GM21786 (cell line): Measurements from ENCODE around the gene SLCO4A1.
"Not testable (repeated sequence)": the region's sequence is repeated elsewhere in the genome, so short reads cannot be mapped to it uniquely, and the experiment has no call there.

Source experiments
- ATAC-seq: cut with Tn5 transposase; IDR thresholded peaks from one replicate; pipeline ENCODE4 v1.9.1; 2021; ENCODE audit not compliant: unreplicated experiment

SLCO4A1 gene

GRCh38 chr20:62622178-62622876, 20.0 kb upstream of the SLCO4A1 start:
- no peak for ATAC-seq

GRCh38 chr20:62622877-62623487, 19.3 kb upstream of the SLCO4A1 start:
- no peak for ATAC-seq

GRCh38 chr20:62623488-62624324, 18.6 kb upstream of the SLCO4A1 start:
- ATAC-seq = peak; percentile 68

DNA sequence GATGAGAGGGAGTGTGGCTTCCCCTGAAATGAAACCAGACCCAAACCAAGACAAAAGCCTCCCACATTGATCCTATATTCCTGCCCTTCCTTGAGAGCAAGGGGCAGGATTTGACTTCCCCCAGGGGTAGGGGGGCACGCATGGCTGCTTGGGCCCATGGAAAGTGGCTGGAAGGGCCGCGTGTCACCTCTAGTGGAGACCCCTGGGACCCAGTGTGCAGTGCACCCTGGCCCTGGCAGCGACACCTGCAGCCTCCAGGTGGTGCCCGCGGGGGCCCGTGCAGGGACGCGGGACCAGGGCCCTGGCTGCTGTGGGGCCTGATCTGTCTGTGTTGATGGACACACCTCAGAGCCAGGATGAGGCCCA, 18.0 kb upstream of the SLCO4A1 start:
- peak; percentile 31 for ATAC-seq

DNA sequence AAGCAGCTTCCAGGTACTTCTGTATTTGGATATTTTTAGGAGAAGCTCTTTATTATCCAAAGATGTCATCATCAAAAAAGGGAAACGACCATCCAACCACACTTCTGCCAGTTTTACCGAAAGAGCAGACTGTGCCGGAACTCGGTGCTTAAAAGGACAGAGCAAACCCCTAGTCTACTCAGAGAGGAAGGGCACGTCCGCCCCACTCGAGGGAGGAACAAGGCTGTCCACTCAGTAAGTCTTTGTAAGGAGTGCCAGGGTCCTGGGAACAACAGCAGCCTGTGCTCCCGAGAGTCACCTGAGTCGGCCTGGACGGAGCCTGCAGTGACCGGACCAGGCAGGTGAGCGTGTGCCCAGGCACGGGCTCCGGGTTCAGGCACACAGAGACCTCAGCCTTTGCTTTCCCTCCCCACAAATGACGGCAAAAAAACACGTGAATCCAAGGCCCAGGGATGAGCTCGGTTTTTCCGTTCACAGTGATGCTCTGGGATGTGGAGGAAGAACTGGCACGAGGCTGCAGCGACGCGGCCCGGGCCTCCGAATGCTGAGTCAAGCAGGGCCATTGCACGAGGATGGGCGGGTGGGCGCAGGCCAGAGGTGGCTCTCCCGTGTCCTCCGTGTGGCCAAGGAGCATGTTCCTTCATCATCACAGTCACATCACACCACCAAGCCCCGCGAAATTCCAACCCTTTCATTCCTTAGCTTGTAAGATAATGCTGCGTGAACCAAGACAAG, 17.4 kb upstream of the SLCO4A1 start:
- no peak for ATAC-seq

DNA sequence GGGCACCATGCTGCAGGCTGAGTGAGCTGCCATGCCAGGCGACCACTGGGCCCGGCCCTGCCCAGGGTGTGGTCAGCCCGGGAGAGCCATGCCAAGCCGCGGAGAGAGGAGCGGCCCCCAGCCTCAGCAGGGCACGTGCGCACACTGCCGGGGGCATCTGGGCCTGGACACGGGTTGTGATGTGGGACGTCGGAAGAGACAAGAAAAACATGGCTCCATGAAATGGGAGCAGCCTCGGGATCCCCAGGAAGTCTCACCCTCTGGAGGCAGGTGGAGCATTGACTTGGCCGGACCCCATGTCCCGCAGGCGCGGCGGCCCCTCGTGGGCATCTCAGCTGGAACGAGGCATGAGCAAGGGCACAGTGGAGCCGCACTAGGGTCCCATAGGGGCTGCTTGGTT, 16.8 kb upstream of the SLCO4A1 start:
- ATAC-seq = no peak

DNA sequence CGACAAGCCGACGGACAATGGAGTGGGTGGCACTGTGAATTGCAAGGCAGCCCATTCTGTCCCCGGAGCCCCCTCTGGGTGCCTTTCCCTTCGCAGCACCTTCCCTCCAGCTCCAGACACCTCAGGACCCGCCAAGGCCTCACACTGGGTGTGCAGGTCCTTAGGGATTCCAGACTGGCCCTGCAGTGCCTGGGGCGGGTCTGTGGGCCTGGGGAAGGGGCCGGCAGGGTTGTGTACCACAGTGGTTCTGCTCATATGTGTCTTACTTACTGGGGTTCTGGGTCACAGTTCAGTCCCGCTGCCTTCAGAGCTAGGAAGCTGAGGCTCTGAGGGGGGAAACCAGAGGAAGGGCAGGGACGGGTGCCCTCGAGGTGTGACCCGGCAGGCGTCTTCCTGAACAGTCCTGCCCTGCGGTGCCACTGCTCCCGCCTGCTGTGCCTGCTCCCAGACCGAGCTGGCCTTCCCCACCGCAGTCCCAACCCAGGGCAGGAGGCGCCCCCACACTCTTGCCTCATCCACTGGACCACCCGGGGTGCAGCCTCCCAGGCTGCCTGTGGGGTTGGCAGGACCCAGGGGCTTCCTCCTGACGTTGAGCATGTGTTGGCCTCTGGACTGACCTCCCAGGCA, 16.3 kb upstream of the SLCO4A1 start:
- ATAC-seq = no peak

DNA sequence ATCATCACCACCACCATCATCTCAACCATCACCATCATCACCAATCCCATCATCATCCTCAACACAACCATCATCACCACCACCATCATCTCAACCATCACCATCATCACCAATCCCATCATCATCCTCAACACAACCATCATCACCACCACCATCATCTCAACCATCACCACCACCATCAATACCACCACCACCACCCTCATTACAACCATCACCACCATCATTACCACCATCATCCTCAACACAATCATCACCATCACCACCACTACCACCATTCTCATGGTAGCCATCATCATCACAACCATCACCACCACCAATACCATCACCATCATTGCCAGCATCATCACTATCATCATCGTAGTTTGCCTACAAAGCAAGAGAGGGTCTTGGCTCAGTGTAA, 14.9 kb upstream of the SLCO4A1 start:
- not testable (repeated sequence) for ATAC-seq

- no peak for ATAC-seq
Observed at GRCh38 chr20:62627901-62628612, 14.2 kb upstream of the SLCO4A1 start.

GRCh38 chr20:62628691-62629090, 13.6 kb upstream of the SLCO4A1 start:
- no peak for ATAC-seq

DNA sequence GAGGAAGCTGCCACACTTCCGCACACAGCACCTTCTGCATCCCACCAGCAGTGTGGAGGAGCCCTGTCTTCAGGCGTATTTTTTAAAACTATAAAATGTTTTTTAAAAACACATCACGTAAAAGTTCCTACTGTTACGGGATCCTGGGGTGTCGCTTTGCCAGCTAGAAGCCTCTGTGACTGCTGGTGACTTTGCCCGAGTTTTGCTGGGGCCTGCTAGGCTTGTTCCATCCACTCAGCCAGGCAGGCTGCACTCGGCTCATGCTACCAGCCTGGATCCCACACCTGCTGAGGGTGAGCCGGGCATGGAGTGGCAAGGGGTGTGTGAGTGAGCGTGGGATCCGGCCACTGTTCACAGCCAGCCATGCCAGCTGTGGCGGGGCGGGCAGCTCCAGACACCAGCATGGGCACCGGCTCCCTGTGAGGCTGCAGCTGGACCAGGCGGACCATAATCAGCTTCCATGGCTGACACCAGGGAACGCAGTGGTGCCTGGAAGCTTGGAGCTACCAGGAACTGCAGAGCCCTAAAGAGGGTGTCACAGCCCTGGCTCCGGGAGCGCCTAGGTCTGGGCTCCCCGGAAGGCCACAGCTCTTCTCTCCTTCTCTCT, 12.3 kb upstream of the SLCO4A1 start:
- no peak for ATAC-seq

- no peak for ATAC-seq
Observed at GRCh38 chr20:62631336-62632308, 10.7 kb upstream of the SLCO4A1 start.

DNA sequence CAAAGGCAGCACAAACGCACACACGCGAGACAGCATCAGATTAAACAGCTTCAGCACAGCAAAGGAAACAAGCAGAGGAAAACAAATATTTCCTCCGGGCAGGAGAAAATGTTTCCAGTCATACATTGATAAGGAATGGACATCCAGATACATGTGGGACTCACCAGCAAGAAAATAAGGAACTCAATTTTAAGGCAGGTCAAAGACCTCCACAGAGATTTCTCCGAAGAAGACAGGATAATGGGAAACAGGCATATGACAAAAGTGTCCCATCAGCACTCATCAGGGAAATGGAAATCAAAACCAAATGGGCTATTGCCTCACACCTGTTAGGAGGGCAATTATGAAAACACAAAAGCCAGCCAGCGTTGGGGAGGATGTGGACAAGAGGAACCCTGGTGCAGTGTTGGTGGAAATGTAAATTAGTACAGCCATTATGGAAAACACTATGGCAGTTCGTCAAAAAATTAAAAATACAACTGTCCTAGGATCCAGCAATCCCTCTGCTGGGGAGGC, 9.7 kb upstream of the SLCO4A1 start:
- no peak for ATAC-seq

DNA sequence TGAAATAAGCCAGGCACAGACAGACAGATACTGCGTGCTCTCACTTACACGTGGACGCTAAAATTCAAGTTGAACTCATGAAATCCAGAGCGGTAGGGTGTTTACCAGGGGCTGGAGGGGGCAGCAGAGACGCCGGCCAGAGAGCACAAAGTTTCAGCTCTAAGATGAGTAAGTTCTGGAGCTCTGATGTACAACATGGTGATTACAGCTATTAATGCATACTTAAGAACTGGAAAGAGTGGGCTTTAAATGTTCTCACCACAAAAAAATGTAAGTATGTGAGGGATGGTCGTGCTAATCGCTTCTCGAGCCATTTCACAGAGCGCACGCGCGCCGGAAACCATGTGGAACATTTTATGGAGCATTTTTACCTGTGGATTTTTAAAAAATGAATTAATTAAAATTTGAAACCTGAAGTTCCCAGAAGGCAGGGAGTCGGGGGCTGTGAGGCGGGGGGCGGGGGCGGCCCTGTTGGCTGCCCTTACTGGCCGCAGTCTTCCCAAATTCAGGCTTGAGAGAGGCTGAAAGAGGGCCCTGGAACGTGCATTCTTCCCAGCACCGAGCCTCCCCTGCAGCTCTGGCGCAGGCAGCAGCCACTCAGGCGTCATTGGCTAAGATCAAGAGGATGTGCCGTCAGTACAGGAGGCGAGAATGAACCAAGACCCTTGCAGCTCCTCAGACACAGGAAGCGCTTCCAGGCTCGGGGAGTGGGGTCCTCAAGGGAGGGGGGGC, 8.5 kb upstream of the SLCO4A1 start:
- ATAC-seq = no peak

DNA sequence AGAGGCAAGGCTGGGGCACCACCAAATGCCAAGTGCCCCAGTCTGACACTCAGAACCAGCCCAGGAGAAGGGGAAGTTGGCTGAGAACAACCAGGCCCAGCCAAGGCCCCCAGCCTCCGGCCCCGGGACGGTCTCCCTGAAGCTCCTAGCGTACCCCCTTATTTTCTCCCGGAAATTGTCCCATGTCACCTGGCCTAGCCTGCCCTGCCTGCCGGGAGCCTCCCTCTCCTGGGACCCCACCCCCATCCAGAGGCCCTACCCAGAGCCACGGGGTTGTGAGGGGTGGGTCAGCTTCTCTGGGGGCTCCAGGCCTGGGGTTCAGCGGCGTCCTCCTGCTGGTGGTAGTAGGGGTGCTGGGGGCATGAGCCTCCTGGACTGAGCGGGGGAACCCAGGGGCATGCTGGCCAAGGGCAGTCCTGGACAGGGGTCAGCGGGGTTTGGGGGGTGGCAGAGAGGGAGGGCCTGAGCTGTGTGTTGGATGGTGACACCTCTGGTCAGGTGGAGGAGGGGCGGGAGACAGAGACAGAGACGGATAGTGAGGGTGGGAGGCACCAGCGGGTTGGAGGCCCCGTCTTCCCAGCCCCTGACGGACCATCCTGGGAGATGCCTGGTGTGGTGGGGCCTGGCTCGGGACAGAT, 7.9 kb upstream of the SLCO4A1 start:
- ATAC-seq = no peak

DNA sequence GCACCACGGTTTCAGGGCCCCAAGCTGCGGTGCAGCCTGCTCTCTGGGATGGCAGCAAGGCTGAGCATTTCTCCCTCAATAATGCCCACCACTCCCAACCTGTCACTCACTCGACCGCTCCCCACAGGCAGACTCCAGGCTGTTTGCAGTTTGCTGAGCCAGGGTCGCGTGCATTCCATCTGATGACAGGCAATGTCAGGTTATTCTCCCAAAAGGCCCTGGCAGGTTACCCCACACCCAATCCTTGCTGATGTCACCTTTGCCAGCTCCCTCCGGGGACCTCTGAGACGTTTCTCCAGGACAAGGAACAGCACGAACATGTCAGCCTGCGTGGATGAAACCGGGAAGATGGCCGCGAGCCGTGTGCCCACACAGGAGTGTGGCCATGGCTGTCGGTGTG, 7.1 kb upstream of the SLCO4A1 start:
- no peak for ATAC-seq

DNA sequence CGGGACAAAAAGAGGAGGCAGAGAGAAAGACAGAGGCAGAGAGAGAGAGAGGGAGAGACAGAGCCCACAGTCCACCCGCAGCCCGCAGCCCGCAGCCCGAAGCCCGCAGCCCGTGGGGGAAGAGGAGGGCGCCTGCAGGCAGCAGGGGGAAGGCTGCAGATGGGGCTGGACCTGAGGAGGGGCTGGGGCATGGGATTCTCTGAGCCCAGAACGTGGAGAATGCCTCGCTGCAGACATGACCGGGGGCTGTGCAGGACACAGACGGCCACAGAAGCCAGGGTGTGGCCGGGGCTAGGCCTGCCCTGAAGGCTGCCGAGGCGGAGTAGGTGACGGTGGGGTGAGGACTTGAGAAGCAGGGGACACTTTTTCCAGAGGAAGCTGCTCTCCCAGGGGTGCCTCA, 6.5 kb upstream of the SLCO4A1 start:
- ATAC-seq = no peak
